Measurements from ENCODE around the gene KIAA0513. TPM values are rescaled to one million over a fixed set of nuclear protein-coding genes. Genes with fewer than 3 reads are reported as not detected.

Gene KIAA0513
- total RNA-seq, 1 experiment from 2014 or later = 7.8 TPM

DNA sequence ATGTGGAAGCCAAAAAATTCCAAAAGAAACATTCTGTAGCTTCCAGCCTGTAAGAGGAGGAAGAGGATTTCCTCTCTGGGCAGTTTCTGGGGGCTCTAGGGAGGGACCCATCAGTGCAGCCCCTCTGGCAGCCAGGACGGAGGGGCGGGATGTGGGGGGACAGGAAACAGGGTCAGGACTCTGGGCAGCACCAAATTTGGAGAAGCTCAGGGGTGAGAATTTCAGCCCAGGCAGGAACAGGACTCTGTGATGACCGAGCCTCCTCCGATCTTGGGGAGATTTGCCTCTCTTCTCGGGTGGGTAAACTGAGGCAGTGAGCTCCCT, 103.1 kb downstream of the KIAA0513 start:
- TF ChIP-seq, protein P1, sequence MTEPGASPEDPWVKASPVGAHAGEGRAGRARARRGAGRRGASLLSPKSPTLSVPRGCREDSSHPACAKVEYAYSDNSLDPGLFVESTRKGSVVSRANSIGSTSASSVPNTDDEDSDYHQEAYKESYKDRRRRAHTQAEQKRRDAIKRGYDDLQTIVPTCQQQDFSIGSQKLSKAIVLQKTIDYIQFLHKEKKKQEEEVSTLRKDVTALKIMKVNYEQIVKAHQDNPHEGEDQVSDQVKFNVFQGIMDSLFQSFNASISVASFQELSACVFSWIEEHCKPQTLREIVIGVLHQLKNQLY (CRISPR knock-in tag; IDR thresholded peaks at IDR 0.05) = no peak
- no peak for TF ChIP-seq ATF1 (CRISPR knock-in tag; IDR thresholded peaks at IDR 0.05)
- TF ChIP-seq CBFB (CRISPR knock-in tag; IDR thresholded peaks at IDR 0.05; ENCODE audit: low read depth) = no peak
- TF ChIP-seq, protein P2, sequence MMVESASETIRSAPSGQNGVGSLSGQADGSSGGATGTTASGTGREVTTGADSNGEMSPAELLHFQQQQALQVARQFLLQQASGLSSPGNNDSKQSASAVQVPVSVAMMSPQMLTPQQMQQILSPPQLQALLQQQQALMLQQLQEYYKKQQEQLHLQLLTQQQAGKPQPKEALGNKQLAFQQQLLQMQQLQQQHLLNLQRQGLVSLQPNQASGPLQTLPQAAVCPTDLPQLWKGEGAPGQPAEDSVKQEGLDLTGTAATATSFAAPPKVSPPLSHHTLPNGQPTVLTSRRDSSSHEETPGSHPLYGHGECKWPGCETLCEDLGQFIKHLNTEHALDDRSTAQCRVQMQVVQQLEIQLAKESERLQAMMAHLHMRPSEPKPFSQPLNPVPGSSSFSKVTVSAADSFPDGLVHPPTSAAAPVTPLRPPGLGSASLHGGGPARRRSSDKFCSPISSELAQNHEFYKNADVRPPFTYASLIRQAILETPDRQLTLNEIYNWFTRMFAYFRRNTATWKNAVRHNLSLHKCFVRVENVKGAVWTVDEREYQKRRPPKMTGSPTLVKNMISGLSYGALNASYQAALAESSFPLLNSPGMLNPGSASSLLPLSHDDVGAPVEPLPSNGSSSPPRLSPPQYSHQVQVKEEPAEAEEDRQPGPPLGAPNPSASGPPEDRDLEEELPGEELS (CRISPR knock-in tag; IDR thresholded peaks at IDR 0.05) = no peak
- no peak for TF ChIP-seq PRRX2 (CRISPR knock-in tag; IDR thresholded peaks at IDR 0.05)
- TF ChIP-seq ZNF317 (CRISPR knock-in tag; IDR thresholded peaks at IDR 0.05; ENCODE audit: borderline replicate concordance, low read depth) = no peak
- no peak for TF ChIP-seq TEAD1 (CRISPR knock-in tag; IDR thresholded peaks at IDR 0.05)
- H3K4me1 Mint-ChIP-seq = peaks cover 30% of the 10 kb centered on the region
- DNase-seq (ENCODE audit: low spot score) = no peak
- H3K36me3 Mint-ChIP-seq = no peaks in the 10 kb centered on the region
- no peaks in the 10 kb centered on the region for H3K9me3 Mint-ChIP-seq
- no peak for ATAC-seq
- CTCF ChIA-PET = interaction anchor here (0.9 to 1.5 kb wide), 6 partner anchors 10 to 167 kb away, joined by 3 to 15 read pairs (median 4); no protein-coding TSS in a partner anchor
- POLR2A ChIA-PET = no interaction called here
- no peaks in the 10 kb centered on the region; the same call in 1 of the 2 replicates for H3K27me3 Mint-ChIP-seq (ENCODE audit: low read depth)
- H3K27ac Mint-ChIP-seq = no peak overlapping the region
- H3K4me3 Mint-ChIP-seq = no peak overlapping the region

DNA sequence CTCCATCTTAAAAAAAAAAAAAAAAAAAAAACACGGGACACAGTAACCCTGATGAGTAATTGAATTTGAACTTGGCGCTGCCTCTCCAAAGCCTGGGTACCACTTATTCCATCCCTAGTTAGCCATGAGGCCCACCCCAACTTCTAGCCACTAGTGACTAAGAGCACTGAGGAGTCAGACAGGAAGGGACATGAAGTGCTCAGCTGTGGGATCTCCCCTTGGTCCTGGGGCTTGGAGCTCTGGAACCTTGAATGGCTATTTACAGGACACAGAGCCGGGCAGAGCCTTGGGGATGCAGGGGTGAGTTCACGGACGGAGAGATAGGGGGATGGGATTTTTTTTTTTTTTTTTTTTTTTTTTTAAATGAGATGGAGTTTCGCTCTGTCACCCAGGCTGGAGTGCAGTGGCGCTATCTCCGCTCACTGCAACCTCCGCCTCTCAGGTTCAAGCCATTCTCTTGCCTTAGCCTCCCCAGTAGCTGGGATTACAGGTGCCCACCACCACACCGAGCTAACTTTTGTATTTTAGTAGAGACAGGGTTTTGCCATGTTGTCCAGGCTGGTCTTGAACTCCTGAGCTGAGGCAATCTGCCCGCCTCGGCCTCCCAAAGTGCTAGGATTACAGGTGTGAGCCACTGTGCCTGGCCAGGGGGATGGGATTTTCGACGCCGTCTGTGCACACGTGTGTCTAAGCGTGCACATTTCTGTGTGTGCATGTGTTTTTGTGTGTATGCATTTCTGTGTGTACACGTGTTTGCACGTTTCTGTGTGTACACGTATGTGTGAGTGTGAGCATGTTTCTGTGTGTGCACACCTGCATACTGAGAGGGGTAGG, 105.1 kb downstream of the KIAA0513 start:
- no peak for DNase-seq (ENCODE audit: low spot score)
- no peak for ATAC-seq
- H3K36me3 Mint-ChIP-seq = no peaks in the 10 kb centered on the region
- H3K27ac Mint-ChIP-seq = no peak overlapping the region
- TF ChIP-seq HMGA2 (CRISPR knock-in tag; IDR thresholded peaks at IDR 0.05) (no peak), NR2C2 (CRISPR knock-in tag; IDR thresholded peaks at IDR 0.05) (no peak), RELA (CRISPR knock-in tag; IDR thresholded peaks at IDR 0.05; ENCODE audit: borderline replicate concordance) (no peak), RORB (CRISPR knock-in tag; IDR thresholded peaks at IDR 0.05) (no peak), ELF4 (CRISPR knock-in tag; IDR thresholded peaks at IDR 0.05; ENCODE audit: low read depth) (no peak), MXD4 (CRISPR knock-in tag; IDR thresholded peaks at IDR 0.05; ENCODE audit: borderline replicate concordance) (no peak), ZNF671 (CRISPR knock-in tag; IDR thresholded peaks at IDR 0.05) (no peak)
- TF ChIP-seq, protein P3, sequence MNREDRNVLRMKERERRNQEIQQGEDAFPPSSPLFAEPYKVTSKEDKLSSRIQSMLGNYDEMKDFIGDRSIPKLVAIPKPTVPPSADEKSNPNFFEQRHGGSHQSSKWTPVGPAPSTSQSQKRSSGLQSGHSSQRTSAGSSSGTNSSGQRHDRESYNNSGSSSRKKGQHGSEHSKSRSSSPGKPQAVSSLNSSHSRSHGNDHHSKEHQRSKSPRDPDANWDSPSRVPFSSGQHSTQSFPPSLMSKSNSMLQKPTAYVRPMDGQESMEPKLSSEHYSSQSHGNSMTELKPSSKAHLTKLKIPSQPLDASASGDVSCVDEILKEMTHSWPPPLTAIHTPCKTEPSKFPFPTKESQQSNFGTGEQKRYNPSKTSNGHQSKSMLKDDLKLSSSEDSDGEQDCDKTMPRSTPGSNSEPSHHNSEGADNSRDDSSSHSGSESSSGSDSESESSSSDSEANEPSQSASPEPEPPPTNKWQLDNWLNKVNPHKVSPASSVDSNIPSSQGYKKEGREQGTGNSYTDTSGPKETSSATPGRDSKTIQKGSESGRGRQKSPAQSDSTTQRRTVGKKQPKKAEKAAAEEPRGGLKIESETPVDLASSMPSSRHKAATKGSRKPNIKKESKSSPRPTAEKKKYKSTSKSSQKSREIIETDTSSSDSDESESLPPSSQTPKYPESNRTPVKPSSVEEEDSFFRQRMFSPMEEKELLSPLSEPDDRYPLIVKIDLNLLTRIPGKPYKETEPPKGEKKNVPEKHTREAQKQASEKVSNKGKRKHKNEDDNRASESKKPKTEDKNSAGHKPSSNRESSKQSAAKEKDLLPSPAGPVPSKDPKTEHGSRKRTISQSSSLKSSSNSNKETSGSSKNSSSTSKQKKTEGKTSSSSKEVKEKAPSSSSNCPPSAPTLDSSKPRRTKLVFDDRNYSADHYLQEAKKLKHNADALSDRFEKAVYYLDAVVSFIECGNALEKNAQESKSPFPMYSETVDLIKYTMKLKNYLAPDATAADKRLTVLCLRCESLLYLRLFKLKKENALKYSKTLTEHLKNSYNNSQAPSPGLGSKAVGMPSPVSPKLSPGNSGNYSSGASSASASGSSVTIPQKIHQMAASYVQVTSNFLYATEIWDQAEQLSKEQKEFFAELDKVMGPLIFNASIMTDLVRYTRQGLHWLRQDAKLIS (CRISPR knock-in tag; IDR thresholded peaks at IDR 0.05; ENCODE audit: borderline replicate concordance) = no peak
- TF ChIP-seq, protein P4, sequence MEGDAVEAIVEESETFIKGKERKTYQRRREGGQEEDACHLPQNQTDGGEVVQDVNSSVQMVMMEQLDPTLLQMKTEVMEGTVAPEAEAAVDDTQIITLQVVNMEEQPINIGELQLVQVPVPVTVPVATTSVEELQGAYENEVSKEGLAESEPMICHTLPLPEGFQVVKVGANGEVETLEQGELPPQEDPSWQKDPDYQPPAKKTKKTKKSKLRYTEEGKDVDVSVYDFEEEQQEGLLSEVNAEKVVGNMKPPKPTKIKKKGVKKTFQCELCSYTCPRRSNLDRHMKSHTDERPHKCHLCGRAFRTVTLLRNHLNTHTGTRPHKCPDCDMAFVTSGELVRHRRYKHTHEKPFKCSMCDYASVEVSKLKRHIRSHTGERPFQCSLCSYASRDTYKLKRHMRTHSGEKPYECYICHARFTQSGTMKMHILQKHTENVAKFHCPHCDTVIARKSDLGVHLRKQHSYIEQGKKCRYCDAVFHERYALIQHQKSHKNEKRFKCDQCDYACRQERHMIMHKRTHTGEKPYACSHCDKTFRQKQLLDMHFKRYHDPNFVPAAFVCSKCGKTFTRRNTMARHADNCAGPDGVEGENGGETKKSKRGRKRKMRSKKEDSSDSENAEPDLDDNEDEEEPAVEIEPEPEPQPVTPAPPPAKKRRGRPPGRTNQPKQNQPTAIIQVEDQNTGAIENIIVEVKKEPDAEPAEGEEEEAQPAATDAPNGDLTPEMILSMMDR (IDR thresholded peaks at IDR 0.05) = no peak
- TF ChIP-seq, protein P5, sequence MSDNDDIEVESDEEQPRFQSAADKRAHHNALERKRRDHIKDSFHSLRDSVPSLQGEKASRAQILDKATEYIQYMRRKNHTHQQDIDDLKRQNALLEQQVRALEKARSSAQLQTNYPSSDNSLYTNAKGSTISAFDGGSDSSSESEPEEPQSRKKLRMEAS (CRISPR knock-in tag; IDR thresholded peaks at IDR 0.05) = no peak
- 0 out of 2 replicates have a peak, but pooled peaks cover 3% of the 10 kb centered on the region for H3K9me3 Mint-ChIP-seq
- H3K4me1 Mint-ChIP-seq = peaks cover 24% of the 10 kb centered on the region
- POLR2A ChIA-PET = no interaction called here
- H3K4me3 Mint-ChIP-seq = no peak overlapping the region
- no peaks in the 10 kb centered on the region for H3K27me3 Mint-ChIP-seq (ENCODE audit: low read depth)
- CTCF ChIA-PET = interaction anchor here (0.7 kb wide), 1 partner anchor 288 kb away, joined by 3 read pairs; no protein-coding TSS in a partner anchor

Measured in WTC11 (cell line).